ENCODE measurements around the gene C5orf15. TPM values are rescaled to one million over a fixed set of nuclear protein-coding genes. Genes with fewer than 3 reads are reported as not detected.

The C5orf15 gene
- total RNA-seq, 1 donor from 2014 or later = 33.4 TPM

DNA sequence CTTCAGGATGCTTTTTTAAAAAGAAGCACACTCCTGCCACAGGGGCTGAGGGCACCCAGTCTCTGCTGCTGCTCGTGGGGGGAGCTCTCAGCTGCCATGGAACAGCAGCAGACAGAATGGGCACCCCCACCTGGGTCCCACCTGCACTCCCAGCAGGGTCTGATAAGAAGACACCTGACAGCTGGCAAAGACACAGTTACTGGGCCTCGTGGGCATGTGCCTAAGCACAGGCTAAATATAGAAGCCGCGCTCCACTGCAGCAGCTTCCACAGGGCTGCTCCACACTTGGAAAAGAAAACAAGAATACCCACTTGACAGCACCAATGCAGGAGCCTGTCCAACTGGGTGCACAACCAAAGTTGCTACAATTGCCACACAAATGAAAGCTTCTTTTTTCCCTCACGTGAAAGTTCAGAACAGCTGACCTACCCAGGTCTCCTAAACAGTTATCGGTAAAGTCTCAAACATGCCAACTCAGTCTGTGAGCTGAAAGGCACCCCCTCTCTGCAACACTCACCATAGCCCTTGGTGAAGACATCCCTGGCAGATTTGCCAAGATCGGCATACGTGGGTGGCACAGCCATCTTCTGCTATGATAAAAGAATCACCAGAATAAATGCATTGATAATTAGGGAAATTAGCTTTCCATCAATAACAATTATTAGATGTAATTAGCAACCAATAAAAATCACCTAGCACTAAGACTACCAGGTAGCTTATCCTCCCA, 24.2 kb upstream of the C5orf15 start:
- no peak overlapping the region for H3K27ac ChIP-seq
- peaks cover 46% of the 10 kb centered on the region for H3K36me3 ChIP-seq
- H3K4me1 ChIP-seq = peaks cover 39% of the 10 kb centered on the region
- no peak overlapping the region for H3K4me3 ChIP-seq
- ATAC-seq (peak; percentile 57), DNase-seq (no peak)
- intact Hi-C loops (cut with DNase I) = no loop called here
- H3K9me3 ChIP-seq = no peaks in the 10 kb centered on the region
- TF ChIP-seq CTCF (IDR thresholded peaks at IDR 0.05) = no peak
- H3K27me3 ChIP-seq = no peaks in the 10 kb centered on the region

- ATAC-seq (no peak), DNase-seq (no peak)
- no peak overlapping the region for H3K27ac ChIP-seq
- no peaks in the 10 kb centered on the region for H3K9me3 ChIP-seq
- peaks cover 58% of the 10 kb centered on the region for H3K36me3 ChIP-seq
- intact Hi-C loops (cut with DNase I) = no loop called here
- TF ChIP-seq CTCF (IDR thresholded peaks at IDR 0.05) = no peak
- H3K4me3 ChIP-seq = no peak overlapping the region
- peaks cover 38% of the 10 kb centered on the region for H3K4me1 ChIP-seq
- no peaks in the 10 kb centered on the region for H3K27me3 ChIP-seq
Measured at GRCh38 chr5:133991171-133991910, 22.9 kb upstream of the C5orf15 start.

DNA sequence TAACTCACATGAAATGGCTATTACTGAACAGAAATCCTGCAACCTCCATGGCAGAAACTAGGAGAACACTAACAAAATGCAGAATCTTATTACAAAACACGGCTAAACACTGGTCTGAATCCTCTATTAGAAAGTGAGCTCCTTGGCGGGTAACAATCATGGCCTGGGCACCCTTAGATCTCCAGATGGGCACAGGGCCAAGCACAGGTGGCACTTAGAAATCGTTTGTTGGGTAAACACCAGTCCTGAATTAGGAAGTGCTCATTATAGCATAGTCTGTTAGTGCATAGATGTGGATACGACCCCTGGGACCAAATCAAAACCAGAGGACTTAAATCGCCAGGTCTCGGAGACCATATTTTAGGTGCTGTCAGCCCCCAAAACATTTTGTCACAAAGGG, 22.0 kb upstream of the C5orf15 start:
- DNase-seq (no peak), ATAC-seq (no peak)
- H3K27me3 ChIP-seq = no peaks in the 10 kb centered on the region
- H3K9me3 ChIP-seq = no peaks in the 10 kb centered on the region
- H3K4me1 ChIP-seq = peaks cover 31% of the 10 kb centered on the region
- H3K27ac ChIP-seq = no peak overlapping the region
- no peak overlapping the region for H3K4me3 ChIP-seq
- H3K36me3 ChIP-seq = peaks cover 68% of the 10 kb centered on the region
- intact Hi-C loops (cut with DNase I) = no loop called here
- no peak for TF ChIP-seq CTCF (IDR thresholded peaks at IDR 0.05)

DNA sequence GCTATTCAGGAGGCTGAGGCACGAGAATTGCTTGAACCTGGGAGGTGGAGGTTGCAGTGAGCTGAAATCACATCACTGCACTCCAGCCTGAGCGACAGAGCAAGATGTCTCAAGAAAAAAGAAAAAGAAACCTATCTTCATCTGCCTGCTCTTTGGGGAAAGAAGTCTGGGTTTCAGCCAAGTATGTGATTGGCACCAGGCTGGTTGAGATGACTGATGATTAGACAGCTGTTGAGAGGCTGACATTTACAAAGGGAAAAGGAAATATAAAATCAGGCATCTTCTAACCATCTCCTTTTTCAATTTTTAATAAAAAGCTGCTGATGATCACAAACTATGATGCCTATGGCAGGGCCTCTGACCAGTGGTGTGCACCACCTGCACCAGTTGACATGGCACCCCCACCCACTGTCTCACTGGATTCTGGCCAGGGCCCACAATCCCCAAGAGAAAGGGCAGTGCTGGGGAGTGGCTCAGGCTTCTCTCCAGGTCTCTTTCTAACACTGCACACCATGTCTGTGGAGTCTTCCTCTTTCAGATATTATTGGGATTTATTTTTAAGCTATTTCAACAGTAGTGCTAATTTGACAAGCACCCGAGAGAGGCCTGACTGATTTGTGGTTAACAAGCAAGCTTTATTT, 17.2 kb upstream of the C5orf15 start:
- intact Hi-C loops (cut with DNase I) = no loop called here
- Histone ChIP-seq H3K27ac (no peak overlapping the region), H3K4me1 (no peaks in the 10 kb centered on the region), H3K9me3 (no peaks in the 10 kb centered on the region), H3K4me3 (no peak overlapping the region), H3K36me3 (peaks cover 96% of the 10 kb centered on the region), H3K27me3 (no peaks in the 10 kb centered on the region)
- TF ChIP-seq CTCF (IDR thresholded peaks at IDR 0.05) = no peak
- ATAC-seq (no peak), DNase-seq (no peak)

GRCh38 chr5:133983674-133984073, 15.2 kb upstream of the C5orf15 start:
- H3K9me3 ChIP-seq = no peaks in the 10 kb centered on the region
- DNase-seq (no peak), ATAC-seq (no peak)
- intact Hi-C loops (cut with DNase I) = no loop called here
- H3K27me3 ChIP-seq = no peaks in the 10 kb centered on the region
- peaks cover 96% of the 10 kb centered on the region for H3K36me3 ChIP-seq
- H3K27ac ChIP-seq = no peak overlapping the region
- no peaks in the 10 kb centered on the region for H3K4me1 ChIP-seq
- no peak for TF ChIP-seq CTCF (IDR thresholded peaks at IDR 0.05)
- H3K4me3 ChIP-seq = no peak overlapping the region
